ENCODE results near the gene PPFIBP2.
"Not testable (repeated sequence)": the region's sequence is repeated elsewhere in the genome, so short reads cannot be mapped to it uniquely, and the experiment has no call there.

Gene PPFIBP2

DNA sequence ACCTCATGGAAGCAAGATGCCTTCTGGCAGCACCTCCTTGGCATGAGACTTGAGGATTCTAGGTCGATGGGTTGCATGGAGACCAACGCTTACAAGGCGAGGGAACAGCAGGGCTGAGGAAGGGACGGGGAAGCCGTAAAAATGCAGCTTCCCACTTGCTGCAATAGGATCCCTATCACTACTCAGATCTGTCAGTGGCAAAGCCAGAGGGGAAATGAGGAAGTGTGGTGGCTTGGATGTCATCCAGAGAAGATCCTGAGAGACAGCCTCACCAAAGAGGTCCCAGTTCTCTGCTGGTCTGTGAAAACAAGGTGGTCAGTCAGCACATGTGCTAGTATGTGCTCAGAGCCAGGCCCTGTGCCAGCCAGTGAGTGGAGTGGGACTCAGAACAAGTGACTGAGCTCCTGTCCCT is 137.3 kb downstream of the PPFIBP2 start:
- Histone ChIP-seq H3K27ac (ENCODE audit: low read depth, low read length, severe bottlenecking) (no peak overlapping the region), H3K9me3 (ENCODE audit: control insufficient read depth, low read length) (no peaks in the 10 kb centered on the region), H3K36me3 (ENCODE audit: control insufficient read depth, insufficient read depth, low read length) (peaks cover 85% of the 10 kb centered on the region), H3K4me1 (ENCODE audit: control insufficient read depth, insufficient read depth, low read length, poor library complexity, severe bottlenecking) (no peaks in the 10 kb centered on the region), H3K4me3 (ENCODE audit: extremely low read depth, insufficient read depth, low read length, poor library complexity, severe bottlenecking) (no peak overlapping the region)
- WGBS, 2 experiments (ENCODE audit: insufficient coverage in 2 of 2): 91 to 93% methylated on average over 4 to 5 of the region's 5 CpGs

DNA sequence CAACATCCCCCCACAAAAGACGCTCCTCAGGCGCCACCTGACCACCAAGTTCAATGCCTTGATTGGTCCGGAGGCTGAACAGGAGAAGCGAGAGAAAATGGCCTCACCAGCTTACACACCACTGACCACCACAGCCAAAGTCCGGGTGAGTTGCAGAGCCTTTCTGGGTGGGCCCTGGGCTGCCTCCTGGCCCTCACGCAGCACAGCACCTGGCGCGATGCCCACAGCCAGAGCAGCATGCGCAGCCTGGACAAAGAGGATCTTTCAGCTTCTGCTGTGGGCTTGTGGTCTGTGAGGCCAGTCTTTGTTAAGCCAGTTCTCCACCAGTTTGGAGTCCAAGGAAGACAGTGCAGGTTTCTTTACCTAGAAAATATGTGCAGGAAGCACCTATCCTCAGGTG is 137.9 kb downstream of the PPFIBP2 start:
- H3K4me3 ChIP-seq (ENCODE audit: extremely low read depth, insufficient read depth, low read length, poor library complexity, severe bottlenecking): no peak overlapping the region
- H3K4me1 ChIP-seq (ENCODE audit: control insufficient read depth, insufficient read depth, low read length, poor library complexity, severe bottlenecking): no peaks in the 10 kb centered on the region
- H3K9me3 ChIP-seq (ENCODE audit: control insufficient read depth, low read length): no peaks in the 10 kb centered on the region
- H3K36me3 ChIP-seq (ENCODE audit: control insufficient read depth, insufficient read depth, low read length): peaks cover 90% of the 10 kb centered on the region
- no peak overlapping the region for H3K27ac ChIP-seq (ENCODE audit: low read depth, low read length, severe bottlenecking)
- WGBS, 2 experiments (ENCODE audit: insufficient coverage in 2 of 2): 94 to 95% methylated on average over 8 to 9 of the region's 9 CpGs

DNA sequence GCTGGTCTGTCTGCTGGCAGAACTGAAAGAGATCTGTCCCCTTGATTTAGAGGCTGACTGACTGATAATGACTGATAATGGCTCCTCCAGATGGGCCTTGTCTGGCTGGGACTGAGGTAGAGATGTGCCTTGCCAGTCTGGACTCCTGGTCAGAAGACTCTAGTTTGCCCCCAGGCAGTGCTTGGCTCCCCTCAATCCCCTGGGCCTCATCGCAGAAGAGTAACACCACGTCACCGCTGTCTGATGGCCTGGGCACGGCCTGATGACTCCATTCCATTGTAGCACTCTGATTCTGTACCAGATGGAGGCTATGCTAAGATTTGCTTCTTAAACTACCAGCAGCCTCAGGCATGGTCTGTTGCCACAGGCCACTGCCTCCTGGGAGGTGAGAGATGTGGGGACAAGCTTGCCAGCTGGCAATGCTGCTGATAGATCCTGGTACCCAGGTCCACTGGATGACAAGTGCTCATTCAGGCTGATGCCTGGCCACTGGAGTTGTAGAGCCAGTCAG is 140.5 kb downstream of the PPFIBP2 start:
- 83 to 97% methylated on average over 4 of the region's 4 CpGs for WGBS, 2 experiments (ENCODE audit: insufficient coverage in 2 of 2)
- Histone ChIP-seq H3K4me1 (ENCODE audit: control insufficient read depth, insufficient read depth, low read length, poor library complexity, severe bottlenecking) (no peaks in the 10 kb centered on the region), H3K36me3 (ENCODE audit: control insufficient read depth, insufficient read depth, low read length) (peaks cover 86% of the 10 kb centered on the region), H3K27ac (ENCODE audit: low read depth, low read length, severe bottlenecking) (no peak overlapping the region), H3K4me3 (ENCODE audit: extremely low read depth, insufficient read depth, low read length, poor library complexity, severe bottlenecking) (no peak overlapping the region), H3K9me3 (ENCODE audit: control insufficient read depth, low read length) (no peaks in the 10 kb centered on the region)

DNA sequence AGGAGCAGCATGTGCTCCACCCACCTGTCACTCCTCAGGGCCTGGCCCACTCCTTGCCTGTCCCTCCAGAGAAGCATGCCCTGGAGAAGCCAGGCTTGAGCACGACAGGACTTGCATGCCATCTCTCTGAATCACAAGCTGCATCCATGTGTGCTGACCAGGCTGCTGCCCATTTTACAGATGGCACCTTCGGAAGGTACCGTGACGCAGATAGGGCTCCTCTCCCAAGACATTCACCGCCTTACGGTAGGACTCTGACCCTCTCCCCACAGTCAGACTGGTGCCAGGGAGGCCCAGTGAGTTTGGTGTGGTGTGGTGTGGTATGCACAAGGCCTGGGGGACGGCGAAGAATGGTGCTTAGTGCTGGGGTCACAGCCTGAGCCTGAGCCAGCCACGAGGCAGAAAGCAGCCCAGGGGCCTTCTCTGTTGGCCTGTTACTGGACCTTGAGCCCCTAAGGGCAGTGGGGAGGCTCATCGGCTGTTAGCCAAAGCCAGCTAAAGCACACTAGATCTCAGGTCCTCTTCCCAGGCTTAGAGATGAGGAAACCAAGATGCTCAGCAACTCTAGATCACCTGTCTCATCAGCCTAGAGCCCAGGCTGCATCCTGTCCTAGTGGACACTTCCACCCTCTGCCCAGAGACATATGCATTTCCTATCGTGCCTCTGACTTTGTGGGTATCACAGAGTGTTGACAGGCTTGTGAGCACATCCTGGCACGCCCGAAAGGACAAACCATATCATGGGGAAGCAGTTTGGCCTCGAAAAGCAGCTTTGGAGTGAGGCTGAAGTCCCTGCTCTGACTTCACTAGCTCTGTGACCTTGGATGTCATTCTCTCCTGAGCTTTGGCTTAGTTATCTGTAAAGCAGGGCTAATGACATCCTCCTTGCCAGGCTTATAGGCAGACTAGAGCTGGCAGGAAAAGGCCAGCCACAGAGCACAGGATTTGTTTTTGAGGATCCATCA is 141.7 kb downstream of the PPFIBP2 start:
- Histone ChIP-seq H3K36me3 (ENCODE audit: control insufficient read depth, insufficient read depth, low read length) (peaks cover 73% of the 10 kb centered on the region), H3K4me1 (ENCODE audit: control insufficient read depth, insufficient read depth, low read length, poor library complexity, severe bottlenecking) (no peaks in the 10 kb centered on the region), H3K4me3 (ENCODE audit: extremely low read depth, insufficient read depth, low read length, poor library complexity, severe bottlenecking) (no peak overlapping the region), H3K9me3 (ENCODE audit: control insufficient read depth, low read length) (no peaks in the 10 kb centered on the region), H3K27ac (ENCODE audit: low read depth, low read length, severe bottlenecking) (no peak overlapping the region)
- 86 to 92% methylated on average over 7 to 11 of the region's 14 CpGs for WGBS, 2 experiments (ENCODE audit: insufficient coverage in 2 of 2)

DNA sequence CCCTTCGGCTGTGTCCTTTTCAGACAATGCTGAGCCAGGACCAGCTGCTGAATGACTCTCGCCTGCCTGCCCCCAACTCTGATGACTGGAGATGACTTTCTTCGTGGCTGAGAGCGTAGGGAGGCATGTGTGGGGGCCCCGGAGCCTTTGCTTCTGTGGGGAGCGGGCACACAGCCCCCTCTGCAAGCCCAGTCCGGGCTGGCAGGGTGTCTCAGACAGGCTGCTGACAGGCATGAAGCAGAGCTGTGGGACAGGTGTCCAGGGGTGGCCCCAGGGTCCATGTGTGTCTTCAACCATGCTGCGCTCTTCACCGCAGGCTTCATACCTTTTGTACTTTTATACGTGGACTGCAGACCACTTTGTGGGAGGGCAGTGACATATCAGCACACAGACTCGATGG is 142.9 kb downstream of the PPFIBP2 start:
- Histone ChIP-seq H3K9me3 (ENCODE audit: control insufficient read depth, low read length) (no peaks in the 10 kb centered on the region), H3K4me3 (ENCODE audit: extremely low read depth, insufficient read depth, low read length, poor library complexity, severe bottlenecking) (no peak overlapping the region), H3K4me1 (ENCODE audit: control insufficient read depth, insufficient read depth, low read length, poor library complexity, severe bottlenecking) (no peaks in the 10 kb centered on the region), H3K27ac (ENCODE audit: low read depth, low read length, severe bottlenecking) (no peak overlapping the region), H3K36me3 (ENCODE audit: control insufficient read depth, insufficient read depth, low read length) (peaks cover 61% of the 10 kb centered on the region)
- 93 to 94% methylated on average over 9 to 11 of the region's 11 CpGs for WGBS, 2 experiments (ENCODE audit: insufficient coverage in 2 of 2)

DNA sequence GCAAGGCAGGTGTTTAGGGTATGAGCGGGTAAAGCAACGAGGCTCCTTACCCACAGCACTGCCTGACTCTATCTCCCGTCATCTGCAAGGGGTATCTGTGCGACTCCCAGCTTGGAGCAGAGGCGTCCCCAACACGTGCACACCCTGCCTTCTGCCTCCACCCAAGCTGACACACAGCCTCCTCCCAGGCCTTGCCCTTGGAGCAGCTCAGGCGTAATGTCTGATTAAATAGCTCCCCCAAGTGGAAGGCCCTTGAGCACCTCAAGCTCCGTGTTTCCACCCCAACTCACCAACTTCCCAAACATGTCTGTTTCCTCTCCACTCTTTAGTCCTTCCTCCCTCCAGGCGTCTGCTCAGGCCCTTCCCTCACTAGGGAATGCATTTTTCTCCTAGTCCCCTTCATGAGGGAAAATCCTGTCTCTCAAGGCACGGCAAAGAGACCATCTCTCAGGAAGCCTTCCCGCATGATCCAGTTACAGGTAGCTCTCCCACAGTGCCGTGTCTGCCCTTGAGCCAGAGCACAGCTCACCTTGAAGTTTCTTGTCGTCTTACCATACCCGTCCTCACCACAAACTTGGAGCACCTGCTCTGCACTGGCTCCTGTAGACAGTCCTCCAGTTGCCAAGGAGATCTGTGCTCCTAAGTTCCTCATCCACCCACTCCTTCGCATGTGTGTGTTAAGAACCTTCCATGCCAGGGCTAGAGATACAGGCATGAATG is 143.7 kb downstream of the PPFIBP2 start:
- 67 to 72% methylated on average over 13 of the region's 15 CpGs for WGBS, 2 experiments (ENCODE audit: insufficient coverage in 2 of 2)
- no peaks in the 10 kb centered on the region for H3K4me1 ChIP-seq (ENCODE audit: control insufficient read depth, insufficient read depth, low read length, poor library complexity, severe bottlenecking)
- no peaks in the 10 kb centered on the region for H3K9me3 ChIP-seq (ENCODE audit: control insufficient read depth, low read length)
- peaks cover 54% of the 10 kb centered on the region for H3K36me3 ChIP-seq (ENCODE audit: control insufficient read depth, insufficient read depth, low read length)
- H3K27ac ChIP-seq (ENCODE audit: low read depth, low read length, severe bottlenecking): no peak overlapping the region
- H3K4me3 ChIP-seq (ENCODE audit: extremely low read depth, insufficient read depth, low read length, poor library complexity, severe bottlenecking): no peak overlapping the region

DNA sequence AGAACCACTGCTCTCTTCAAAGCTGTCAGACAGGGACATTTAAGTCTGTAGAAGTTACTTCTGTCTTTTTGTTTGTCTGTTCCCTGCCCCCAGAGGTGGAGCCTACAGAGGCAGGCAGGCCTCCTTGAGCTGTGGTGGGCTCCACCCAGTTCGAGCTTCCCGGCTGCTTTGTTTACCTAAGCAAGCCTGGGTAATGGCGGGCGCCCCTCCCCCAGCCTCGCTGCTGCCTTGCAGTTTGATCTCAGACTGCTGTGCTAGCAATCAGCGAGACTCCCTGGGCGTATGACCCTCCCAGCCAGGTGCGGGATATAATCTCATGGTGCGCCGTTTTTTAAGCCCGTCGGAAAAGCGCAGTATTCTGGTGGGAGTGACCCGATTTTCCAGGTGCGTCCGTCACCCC is 149.7 kb downstream of the PPFIBP2 start:
- H3K27ac ChIP-seq (ENCODE audit: low read depth, low read length, severe bottlenecking); H3K4me1 ChIP-seq (ENCODE audit: control insufficient read depth, insufficient read depth, low read length, poor library complexity, severe bottlenecking); H3K9me3 ChIP-seq (ENCODE audit: control insufficient read depth, low read length); H3K4me3 ChIP-seq (ENCODE audit: extremely low read depth, insufficient read depth, low read length, poor library complexity, severe bottlenecking): not testable (repeated sequence)
- whole genome bisulfite sequencing, 2 experiments (ENCODE audit: insufficient coverage in 2 of 2): 99 to 100% methylated on average over 4 to 10 of the region's 16 CpGs
- H3K36me3 ChIP-seq (ENCODE audit: control insufficient read depth, insufficient read depth, low read length): peaks cover 41% of the 10 kb centered on the region

DNA sequence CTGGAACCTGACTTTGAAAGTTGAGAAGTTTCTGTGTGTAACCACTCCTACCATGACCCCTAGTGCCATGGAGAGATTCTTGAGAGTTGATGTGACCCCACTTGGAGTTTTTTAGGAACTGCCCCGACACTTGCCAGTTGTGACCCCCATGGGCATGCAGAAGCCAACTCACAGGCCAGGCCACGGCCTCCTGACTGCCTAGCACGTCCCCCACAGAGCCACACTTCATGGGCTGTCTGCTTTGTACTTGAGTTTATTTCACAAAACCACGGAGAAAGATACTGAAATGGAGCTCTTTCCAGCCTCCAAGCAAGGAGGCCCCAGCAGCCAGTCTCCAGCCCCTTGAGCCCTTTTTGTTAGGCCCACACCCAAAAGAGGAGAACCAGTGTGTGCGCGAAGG is 151.1 kb downstream of the PPFIBP2 start:
- Histone ChIP-seq H3K27ac (ENCODE audit: low read depth, low read length, severe bottlenecking) (no peak overlapping the region), H3K9me3 (ENCODE audit: control insufficient read depth, low read length) (no peaks in the 10 kb centered on the region), H3K4me3 (ENCODE audit: extremely low read depth, insufficient read depth, low read length, poor library complexity, severe bottlenecking) (no peak overlapping the region), H3K36me3 (ENCODE audit: control insufficient read depth, insufficient read depth, low read length) (peaks cover 46% of the 10 kb centered on the region), H3K4me1 (ENCODE audit: control insufficient read depth, insufficient read depth, low read length, poor library complexity, severe bottlenecking) (no peaks in the 10 kb centered on the region)
- WGBS, 2 experiments (ENCODE audit: insufficient coverage in 2 of 2): 94 to 100% methylated on average over 6 of the region's 6 CpGs

DNA sequence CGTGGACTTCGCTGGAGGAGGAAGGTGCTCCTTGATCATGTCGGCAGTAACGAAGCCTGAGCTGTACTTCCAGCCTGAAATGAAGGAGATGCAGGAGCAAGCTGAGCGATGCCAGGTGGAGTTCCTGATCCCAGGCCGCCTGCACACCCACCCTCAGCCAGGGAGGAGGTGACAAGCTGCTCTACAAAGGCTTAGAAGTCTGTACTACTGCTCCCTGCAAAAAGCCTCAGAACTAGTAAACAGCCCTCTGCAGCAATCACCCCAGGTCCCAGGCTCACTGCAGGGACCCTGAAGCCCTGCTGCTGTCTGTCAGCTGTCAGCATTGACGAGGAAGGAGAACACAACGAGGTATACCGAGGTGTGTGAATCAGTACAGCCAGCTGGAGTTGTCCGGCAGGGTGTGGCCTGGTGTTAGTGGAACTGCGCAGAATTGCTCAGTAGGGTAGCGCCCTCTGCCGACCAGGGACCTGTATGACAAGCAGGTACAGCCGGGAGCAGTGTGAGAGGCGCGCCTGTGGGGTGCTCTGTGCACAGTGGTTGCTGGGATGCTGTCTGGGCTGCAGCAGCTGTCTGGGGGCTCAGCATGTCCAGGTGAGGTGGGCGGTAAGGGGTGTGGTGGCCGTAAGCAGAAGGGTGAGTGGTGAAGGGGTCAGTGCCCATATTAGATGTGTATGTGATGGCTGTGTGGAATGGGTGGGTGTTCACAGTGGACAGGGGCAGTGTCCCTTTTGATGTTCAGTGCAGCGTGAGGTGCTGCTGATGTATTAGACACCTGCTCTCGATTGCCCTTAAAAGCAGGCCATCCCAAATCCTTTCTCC is 151.9 kb downstream of the PPFIBP2 start:
- Histone ChIP-seq H3K27ac (ENCODE audit: low read depth, low read length, severe bottlenecking) (no peak overlapping the region), H3K4me1 (ENCODE audit: control insufficient read depth, insufficient read depth, low read length, poor library complexity, severe bottlenecking) (no peaks in the 10 kb centered on the region), H3K9me3 (ENCODE audit: control insufficient read depth, low read length) (no peaks in the 10 kb centered on the region), H3K4me3 (ENCODE audit: extremely low read depth, insufficient read depth, low read length, poor library complexity, severe bottlenecking) (no peak overlapping the region), H3K36me3 (ENCODE audit: control insufficient read depth, insufficient read depth, low read length) (peaks cover 46% of the 10 kb centered on the region)
- 64 to 69% methylated on average over 14 to 16 of the region's 20 CpGs for WGBS, 2 experiments (ENCODE audit: insufficient coverage in 2 of 2)

DNA sequence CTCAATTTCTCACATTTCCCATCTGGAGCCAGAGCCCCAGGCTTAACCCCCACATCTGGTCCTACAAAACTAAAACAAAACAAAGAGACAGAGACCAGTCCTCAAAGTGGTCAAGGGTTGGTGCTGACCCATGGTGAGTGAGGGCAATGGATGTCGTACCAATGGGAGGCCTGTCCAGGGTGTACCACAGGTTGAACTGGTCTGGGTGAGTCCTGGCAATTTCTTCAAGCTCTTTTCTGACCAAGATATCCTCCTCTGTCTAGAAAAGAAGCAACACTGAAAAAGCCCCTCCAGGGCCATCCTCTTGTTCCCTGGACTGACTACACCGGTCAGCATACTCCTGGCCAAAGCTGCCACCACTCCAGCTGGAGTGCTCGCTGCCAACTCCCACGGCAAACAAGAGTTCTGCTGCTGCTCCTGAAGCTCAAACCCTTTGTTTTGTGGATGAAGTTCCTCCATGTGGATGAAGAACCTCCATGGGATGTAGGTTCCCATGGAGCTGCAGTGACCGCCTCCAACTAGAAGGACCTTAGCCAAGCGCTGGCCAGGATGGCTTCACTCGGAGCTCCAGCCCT is 152.6 kb downstream of the PPFIBP2 start:
- Histone ChIP-seq H3K9me3 (ENCODE audit: control insufficient read depth, low read length) (no peaks in the 10 kb centered on the region), H3K4me1 (ENCODE audit: control insufficient read depth, insufficient read depth, low read length, poor library complexity, severe bottlenecking) (no peaks in the 10 kb centered on the region), H3K27ac (ENCODE audit: low read depth, low read length, severe bottlenecking) (no peak overlapping the region), H3K36me3 (ENCODE audit: control insufficient read depth, insufficient read depth, low read length) (peaks cover 46% of the 10 kb centered on the region), H3K4me3 (ENCODE audit: extremely low read depth, insufficient read depth, low read length, poor library complexity, severe bottlenecking) (no peak overlapping the region)
- 91 to 92% methylated on average over 4 of the region's 7 CpGs for WGBS, 2 experiments (ENCODE audit: insufficient coverage in 2 of 2)

Measured in mesodermal cell (in vitro differentiated cells).